Measurements from ENCODE around the gene RHD.
"Not testable (repeated sequence)": the region's sequence is repeated elsewhere in the genome, so short reads cannot be mapped to it uniquely, and the experiment has no call there.

DNA sequence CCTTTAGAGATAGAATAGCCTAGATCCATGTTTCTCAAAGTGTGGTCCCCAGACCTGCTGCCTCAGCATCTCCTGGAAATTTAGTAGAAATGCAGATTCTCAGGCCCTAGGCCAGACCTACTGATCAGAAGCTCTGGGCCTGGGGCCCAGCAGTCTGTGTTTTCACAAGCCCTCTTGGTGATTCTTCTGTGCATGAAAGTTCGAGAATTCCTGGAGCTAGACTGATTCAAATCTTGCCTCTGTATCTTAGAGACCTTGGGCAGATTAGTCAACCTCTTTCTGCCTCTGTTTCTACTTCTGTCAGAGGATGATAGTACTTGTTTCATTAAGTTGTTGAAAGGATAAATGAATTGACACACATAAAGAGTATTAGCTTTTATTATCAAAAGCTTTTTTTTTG is 5.0 kb downstream of the RHD start:
- TF ChIP-seq, protein P1, sequence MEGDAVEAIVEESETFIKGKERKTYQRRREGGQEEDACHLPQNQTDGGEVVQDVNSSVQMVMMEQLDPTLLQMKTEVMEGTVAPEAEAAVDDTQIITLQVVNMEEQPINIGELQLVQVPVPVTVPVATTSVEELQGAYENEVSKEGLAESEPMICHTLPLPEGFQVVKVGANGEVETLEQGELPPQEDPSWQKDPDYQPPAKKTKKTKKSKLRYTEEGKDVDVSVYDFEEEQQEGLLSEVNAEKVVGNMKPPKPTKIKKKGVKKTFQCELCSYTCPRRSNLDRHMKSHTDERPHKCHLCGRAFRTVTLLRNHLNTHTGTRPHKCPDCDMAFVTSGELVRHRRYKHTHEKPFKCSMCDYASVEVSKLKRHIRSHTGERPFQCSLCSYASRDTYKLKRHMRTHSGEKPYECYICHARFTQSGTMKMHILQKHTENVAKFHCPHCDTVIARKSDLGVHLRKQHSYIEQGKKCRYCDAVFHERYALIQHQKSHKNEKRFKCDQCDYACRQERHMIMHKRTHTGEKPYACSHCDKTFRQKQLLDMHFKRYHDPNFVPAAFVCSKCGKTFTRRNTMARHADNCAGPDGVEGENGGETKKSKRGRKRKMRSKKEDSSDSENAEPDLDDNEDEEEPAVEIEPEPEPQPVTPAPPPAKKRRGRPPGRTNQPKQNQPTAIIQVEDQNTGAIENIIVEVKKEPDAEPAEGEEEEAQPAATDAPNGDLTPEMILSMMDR (conservative IDR thresholded peaks at IDR 0.05; ENCODE audit: low read depth, low read length): not testable (repeated sequence)
- TF ChIP-seq POLR2A (IDR thresholded peaks at IDR 0.05; ENCODE audit: low read depth, low read length); CEBPB (IDR thresholded peaks at IDR 0.05; ENCODE audit: low read depth, low read length); MAFK (IDR thresholded peaks at IDR 0.05; ENCODE audit: low read depth, low read length); SMC3 (IDR thresholded peaks at IDR 0.05; ENCODE audit: low read depth, low read length); RAD21 (IDR thresholded peaks at IDR 0.05; ENCODE audit: low read length); MXI1 (IDR thresholded peaks at IDR 0.05; ENCODE audit: borderline replicate concordance, low read depth, low read length); MAZ (IDR thresholded peaks at IDR 0.05; ENCODE audit: borderline replicate concordance, low read depth, low read length); BHLHE40 (IDR thresholded peaks at IDR 0.05; ENCODE audit: low read depth, low read length): not testable (repeated sequence)
- TF ChIP-seq, protein P2, sequence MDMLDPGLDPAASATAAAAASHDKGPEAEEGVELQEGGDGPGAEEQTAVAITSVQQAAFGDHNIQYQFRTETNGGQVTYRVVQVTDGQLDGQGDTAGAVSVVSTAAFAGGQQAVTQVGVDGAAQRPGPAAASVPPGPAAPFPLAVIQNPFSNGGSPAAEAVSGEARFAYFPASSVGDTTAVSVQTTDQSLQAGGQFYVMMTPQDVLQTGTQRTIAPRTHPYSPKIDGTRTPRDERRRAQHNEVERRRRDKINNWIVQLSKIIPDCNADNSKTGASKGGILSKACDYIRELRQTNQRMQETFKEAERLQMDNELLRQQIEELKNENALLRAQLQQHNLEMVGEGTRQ (IDR thresholded peaks at IDR 0.05; ENCODE audit: low read depth, low read length): not testable (repeated sequence)

Data from IMR-90 (cell line).